K562 (cell line): ENCODE measurements around the gene IP6K1. TPM values are rescaled to one million over a fixed set of nuclear protein-coding genes. Genes with fewer than 3 reads are reported as not detected.
A peak's percentile ranks its signal among the peaks of the same experiment; 100 is the strongest.

Experiments
- ATAC-seq: fragments of 200-7000 bp; cut with Tn5 transposase; 3 replicates; pipeline ENCODE4 v1.9.1; 2020; ENCODE audit warnings: moderate library complexity
- BruUV-seq: library from RNA; stranded (reverse); fragments of 400-500 nt; replicated peaks from 2 replicates; lab custom pipeline; 2021; lab: Mats Ljungman, UMichigan
- CTCF ChIA-PET: fragments of 300-600 bp; formaldehyde crosslinking; extraction: SDS; loops from one replicate; lab custom pipeline; 2021; ENCODE audit warnings: low intra/inter-chr PET ratio; lab: Yijun Ruan, JAX
- POLR2A ChIA-PET: fragments of 300-600, 350-650 bp; sonication (Branson Sonifier 250); formaldehyde crosslinking; extraction: SDS; loops from one replicate; lab custom pipeline; 2021; ENCODE audit warnings: antibody characterized with exemption, inconsistent platforms; lab: Yijun Ruan, JAX
- DNase-seq, 4 experiments: peaks; one replicate each; pipeline versions ENCODE4 v3.0.0 to v3.0.0-alpha.2; 2011 to 2018; ENCODE audit warnings: low spot score in 3 of 4, mixed read lengths in 3 of 4; ENCODE audit errors: extremely low read depth in 1 of 4
- FAIRE-seq: peaks from 2 replicates; lab custom pipeline; 2011; peaks lifted over from hg19 to GRCh38; lab: Jason Lieb, UNC
- H2AFZ ChIP-seq: 2 replicates; pipeline ENCODE4 v1.6.0; 2011; ENCODE audit warnings: low read depth, low read length, control low read depth, inconsistent platforms
- H3K27ac ChIP-seq: fragments of 200-600 bp; 3 replicates; pipeline ENCODE4 v1.8.0; 2011; ENCODE audit warnings: low read depth, mild to moderate bottlenecking, control low read depth, inconsistent platforms, low read length, moderate library complexity, mixed read lengths; ENCODE audit errors: extremely low read depth
- H3K27me3 ChIP-seq, 2 experiments: fragments of 300-600 bp in 1 of 2; 2 replicates in 1 of 2; 3 replicates in 1 of 2; pipeline versions ENCODE4 v1.6.0 to v1.8.0; 2011; ENCODE audit warnings: inconsistent platforms in 2 of 2, low read length in 2 of 2, mild to moderate bottlenecking in 1 of 2, mixed read lengths in 1 of 2, moderate library complexity in 1 of 2; ENCODE audit not compliant: control insufficient read depth in 2 of 2, insufficient read depth in 2 of 2
- H3K36me3 ChIP-seq: fragments of 300-600 bp; 3 replicates; pipeline ENCODE4 v1.8.0; 2011; ENCODE audit warnings: mild to moderate bottlenecking, low read length, inconsistent platforms; ENCODE audit not compliant: control insufficient read depth, insufficient read depth
- H3K4me1 ChIP-seq, 2 experiments: fragments of 200-600 bp in 1 of 2; replicated peaks in 1 of 2; 2 replicates in 1 of 2; 3 replicates in 1 of 2; pipeline versions ENCODE4 v1.5.1 to v1.8.0; 2011; ENCODE audit warnings: inconsistent platforms in 2 of 2, low read length in 2 of 2, mild to moderate bottlenecking in 1 of 2, mixed read lengths in 1 of 2, moderate library complexity in 1 of 2; ENCODE audit not compliant: control insufficient read depth in 2 of 2, insufficient read depth in 2 of 2
- H3K4me2 ChIP-seq: 2 replicates; pipeline ENCODE4 v1.6.1; 2011; ENCODE audit warnings: low read length, control low read depth, inconsistent platforms, mixed read lengths; ENCODE audit not compliant: insufficient read depth
- H3K4me3 ChIP-seq: fragments of 200-600 bp; sonication (generic), shearing (Covaris generic); 2 replicates; pipeline ENCODE4 v1.5.1; 2016; ENCODE audit warnings: control low read depth, inconsistent platforms
- H3K79me2 ChIP-seq: fragments of 200-600 bp; 3 replicates; pipeline ENCODE4 v1.8.0; 2011; ENCODE audit warnings: low read length, inconsistent platforms; ENCODE audit not compliant: control insufficient read depth, insufficient read depth
- H3K9ac ChIP-seq, 2 experiments: 2 replicates each; pipeline versions ENCODE4 v1.6.0 to v1.6.1; 2011; ENCODE audit warnings: low read depth in 2 of 2, low read length in 2 of 2, control low read depth in 1 of 2, inconsistent platforms in 1 of 2, mild to moderate bottlenecking in 1 of 2, mixed read lengths in 1 of 2; ENCODE audit not compliant: insufficient read depth in 1 of 2
- H3K9me1 ChIP-seq: one replicate; pipeline ENCODE4 v1.6.0; 2011; ENCODE audit warnings: inconsistent platforms, mild to moderate bottlenecking, low read length, moderate library complexity; ENCODE audit not compliant: control insufficient read depth, insufficient read depth
- H3K9me3 ChIP-seq: replicated peaks from 2 replicates; pipeline ENCODE4 v1.5.1; 2011; ENCODE audit warnings: low read depth, low read length, inconsistent platforms; ENCODE audit not compliant: control insufficient read depth, insufficient read depth
- H4K20me1 ChIP-seq: replicated peaks from 2 replicates; pipeline ENCODE4 v1.6.1; 2011; ENCODE audit warnings: low read length, inconsistent platforms, mixed read lengths; ENCODE audit not compliant: control insufficient read depth, insufficient read depth
- ATF3 ChIP-seq, 2 experiments: fragments of 450-650 bp in 1 of 2; sonication (generic) in 1 of 2; formaldehyde crosslinking in 1 of 2; IDR thresholded peaks in 1 of 2; conservative IDR thresholded peaks in 1 of 2; 2 replicates each; pipeline versions ENCODE4 v1.6.1 to v1.8.1; 2016 to 2023; ENCODE audit warnings: mild to moderate bottlenecking in 2 of 2, moderate library complexity in 2 of 2, inconsistent platforms in 1 of 2, missing genetic modification reagents in 1 of 2
- CEBPG ChIP-seq, 3 experiments: fragments of 200-800 bp in 1 of 3; sonication (Bioruptor generic) in 1 of 3; sonication (generic) in 1 of 3; formaldehyde crosslinking in 1 of 3; IDR thresholded peaks in 2 of 3; conservative IDR thresholded peaks in 1 of 3; 2 replicates each; pipeline versions ENCODE4 v1.6.1 to v1.8.0; 2016 to 2022; ENCODE audit warnings: missing compliant biosample characterization in 2 of 3, missing genetic modification characterization in 2 of 3, mild to moderate bottlenecking in 1 of 3, missing genetic modification reagents in 1 of 3
- DDX20 ChIP-seq: fragments of 450-650 bp; IDR thresholded peaks from 2 replicates; pipeline ENCODE4 v1.6.1; 2016; ENCODE audit warnings: missing genetic modification characterization, low read depth, mild to moderate bottlenecking, missing compliant biosample characterization, moderate library complexity
- E2F3 ChIP-seq: fragments of 250-450 bp; sonication (Bioruptor Pico); IDR thresholded peaks from 2 replicates; pipeline ENCODE4 v1.4.0; 2020; ENCODE audit warnings: mild to moderate bottlenecking
- FOSL1 ChIP-seq: fragments of 200-800 bp; sonication (Bioruptor generic); conservative IDR thresholded peaks from 2 replicates; pipeline ENCODE4 v1.6.1; 2016; ENCODE audit warnings: missing genetic modification characterization, missing compliant biosample characterization
- HMG20A ChIP-seq: fragments of 450-650 bp; formaldehyde crosslinking; conservative IDR thresholded peaks from 2 replicates; pipeline ENCODE4 v1.4.0; 2020; ENCODE audit warnings: mild to moderate bottlenecking, mixed read lengths
- NR4A1 ChIP-seq, 2 experiments: fragments of 250-450 bp in 1 of 2; fragments of 450-650 bp in 1 of 2; sonication (Bioruptor Pico) in 1 of 2; IDR thresholded peaks; 2 replicates each; pipeline versions ENCODE4 v1.4.0 to v1.6.1; 2016 to 2020; ENCODE audit warnings: mild to moderate bottlenecking in 2 of 2, missing compliant biosample characterization in 1 of 2, missing genetic modification characterization in 1 of 2, moderate library complexity in 1 of 2
- POLR2AphosphoS5 ChIP-seq: IDR thresholded peaks from 2 replicates; pipeline ENCODE4 v1.6.1; 2011; ENCODE audit warnings: mild to moderate bottlenecking, low read depth, low read length, moderate library complexity; ENCODE audit not compliant: control insufficient read depth, insufficient read depth
- PURB ChIP-seq: sonication (generic); formaldehyde crosslinking; IDR thresholded peaks from 2 replicates; pipeline ENCODE4 v1.9.0; 2021; ENCODE audit warnings: low read depth, mild to moderate bottlenecking, missing genetic modification reagents
- SMAD2 ChIP-seq: fragments of 150-350 bp; IDR thresholded peaks from 2 replicates; pipeline ENCODE4 v1.6.1; 2014; ENCODE audit warnings: low read depth, mild to moderate bottlenecking, low read length
- STAT5B ChIP-seq: fragments of 250-450 bp; sonication (Bioruptor Pico); IDR thresholded peaks from 2 replicates; pipeline ENCODE4 v1.8.0; 2021; ENCODE audit warnings: mild to moderate bottlenecking, inconsistent platforms
- ZNF436 ChIP-seq: fragments of 250-450, 450-650 bp; sonication (Bioruptor Pico); formaldehyde crosslinking; IDR thresholded peaks from 2 replicates; pipeline ENCODE4 v1.7.0; 2020; ENCODE audit warnings: mild to moderate bottlenecking
- ZNF512 ChIP-seq: IDR thresholded peaks from 2 replicates; pipeline ENCODE4 v1.6.1; 2016; ENCODE audit warnings: missing genetic modification characterization, missing compliant biosample characterization
- WGBS: fragments of 100-300 bp; shearing (Covaris generic); methylation state at CpG from one replicate; pipeline ENCODE4 v1.1.6; 2016; ENCODE audit warnings: low coverage, mixed read lengths; ENCODE audit not compliant: insufficient coverage; ENCODE audit errors: missing lambda C conversion rate; 5-methylcytosine and 5-hydroxymethylcytosine counted together
- in situ Hi-C: fragments of 300-500 bp; cut with MboI; formaldehyde crosslinking; loops from 4 replicates; pipeline ENCODE4 v1.15.0; 2018; ENCODE audit warnings: inconsistent platforms, mixed read lengths
- intact Hi-C: fragments of 100-400 bp; cut with micrococcal nuclease; formaldehyde crosslinking; loops from 2 replicates; pipeline ENCODE4 v1.14.2; 2022
- polyA plus RNA-seq, 8 experiments: library from polyadenylated mRNA; depleted of rRNA in 4 of 8; stranded (reverse) in 5 of 8; unstranded in 3 of 8; fragments of >200 nt; fragmentation: Nextera tagmentation in 2 of 8; fragmentation: Illumina TruSeq in 1 of 8; extraction: Ambion mirVana in 2 of 8; extraction: Trizol in 1 of 8; gene quantifications; 2 replicates each; pipeline versions ENCODE4 v1.2.1 to v1.2.3, GENCODE V29; 2011 to 2014; ENCODE audit warnings: inconsistent platforms in 1 of 8, missing spikeins in 1 of 8
- total RNA-seq, 7 experiments: library from RNA; depleted of rRNA in 6 of 7; stranded (reverse); fragments of >200 nt in 6 of 7; fragmentation: Illumina TruSeq in 2 of 7; extraction: Trizol in 2 of 7; gene quantifications; 2 replicates each; pipeline versions ENCODE4 v1.2.1 to v1.2.3, GENCODE V29; 2011 to 2021; ENCODE audit warnings: low replicate concordance in 1 of 7
- TF ChIP-seq, protein P1 (sequence below): sonication (generic); formaldehyde crosslinking; IDR thresholded peaks from 2 replicates; pipeline ENCODE4 v1.8.1; 2023; ENCODE audit warnings: mild to moderate bottlenecking, missing genetic modification reagents
- TF ChIP-seq, protein P2 (sequence below): fragments of 250-450 bp; sonication (Bioruptor Pico); IDR thresholded peaks from 2 replicates; pipeline ENCODE4 v1.8.0; 2022; ENCODE audit warnings: inconsistent platforms, mild to moderate bottlenecking, moderate library complexity, borderline replicate concordance

The IP6K1 gene
- total and polyA plus RNA-seq, 9 of the 15 experiments (the other 6 are each of a cell fraction or from before 2014, with no cell fraction given), result 0.46 to 29.2 (median 13.1) TPM

DNA sequence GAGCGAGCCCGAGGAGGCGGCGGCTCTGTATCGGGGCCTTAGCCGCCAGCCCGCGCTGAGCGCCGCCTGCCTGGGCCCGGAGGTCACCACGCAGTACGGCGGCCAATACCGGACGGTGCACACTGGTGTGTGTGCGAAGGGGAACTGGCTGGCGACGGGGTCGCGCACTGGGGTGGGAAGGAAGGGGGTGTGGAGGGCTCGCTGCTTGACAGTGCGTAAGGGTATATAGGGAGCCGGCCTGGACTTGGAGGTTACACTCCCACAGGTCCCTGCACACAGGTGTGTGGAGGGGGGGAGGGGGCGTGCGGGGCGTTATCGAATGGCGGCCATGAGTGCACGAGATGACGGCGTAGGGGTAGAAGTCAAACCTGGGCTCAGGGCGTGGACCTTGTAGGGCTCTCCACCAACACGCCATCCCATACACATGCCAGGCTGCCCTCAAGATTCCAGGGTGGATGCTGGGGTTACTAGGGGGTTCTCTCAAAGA, 111.8 kb downstream of the IP6K1 start:
- POLR2A ChIA-PET, result no interaction called here
- TF ChIP-seq E2F3 (CRISPR knock-in tag), result no peak
- peak; percentile 28; the same call in 1 of the 2 replicates for TF ChIP-seq CEBPG (CRISPR knock-in tag; IDR thresholded peaks at IDR 0.05)
- TF ChIP-seq CEBPG (tag; conservative IDR thresholded peaks at IDR 0.05 in 1 of 2, IDR thresholded peaks at IDR 0.05 in 1 of 2), result no peak
- no peak for TF ChIP-seq DDX20 (tag)
- no peak for TF ChIP-seq HMG20A (CRISPR knock-in tag)
- TF ChIP-seq NR4A1 (CRISPR knock-in tag; IDR thresholded peaks at IDR 0.05), result no peak
- TF ChIP-seq NR4A1 (tag; IDR thresholded peaks at IDR 0.05), result no peak
- no peak for TF ChIP-seq PURB
- TF ChIP-seq STAT5B, result no peak
- no peak for TF ChIP-seq POLR2AphosphoS5
- TF ChIP-seq SMAD2, result no peak
- no peak for TF ChIP-seq ZNF436 (CRISPR knock-in tag)
- TF ChIP-seq, protein P1, sequence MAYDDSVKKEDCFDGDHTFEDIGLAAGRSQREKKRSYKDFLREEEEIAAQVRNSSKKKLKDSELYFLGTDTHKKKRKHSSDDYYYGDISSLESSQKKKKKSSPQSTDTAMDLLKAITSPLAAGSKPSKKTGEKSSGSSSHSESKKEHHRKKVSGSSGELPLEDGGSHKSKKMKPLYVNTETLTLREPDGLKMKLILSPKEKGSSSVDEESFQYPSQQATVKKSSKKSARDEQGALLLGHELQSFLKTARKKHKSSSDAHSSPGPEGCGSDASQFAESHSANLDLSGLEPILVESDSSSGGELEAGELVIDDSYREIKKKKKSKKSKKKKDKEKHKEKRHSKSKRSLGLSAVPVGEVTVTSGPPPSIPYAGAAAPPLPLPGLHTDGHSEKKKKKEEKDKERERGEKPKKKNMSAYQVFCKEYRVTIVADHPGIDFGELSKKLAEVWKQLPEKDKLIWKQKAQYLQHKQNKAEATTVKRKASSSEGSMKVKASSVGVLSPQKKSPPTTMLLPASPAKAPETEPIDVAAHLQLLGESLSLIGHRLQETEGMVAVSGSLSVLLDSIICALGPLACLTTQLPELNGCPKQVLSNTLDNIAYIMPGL (CRISPR knock-in tag), result no peak
- no peak for TF ChIP-seq ATF3 (IDR thresholded peaks at IDR 0.05)
- TF ChIP-seq ATF3 (CRISPR knock-in tag; conservative IDR thresholded peaks at IDR 0.05), result no peak
- TF ChIP-seq, protein P2, sequence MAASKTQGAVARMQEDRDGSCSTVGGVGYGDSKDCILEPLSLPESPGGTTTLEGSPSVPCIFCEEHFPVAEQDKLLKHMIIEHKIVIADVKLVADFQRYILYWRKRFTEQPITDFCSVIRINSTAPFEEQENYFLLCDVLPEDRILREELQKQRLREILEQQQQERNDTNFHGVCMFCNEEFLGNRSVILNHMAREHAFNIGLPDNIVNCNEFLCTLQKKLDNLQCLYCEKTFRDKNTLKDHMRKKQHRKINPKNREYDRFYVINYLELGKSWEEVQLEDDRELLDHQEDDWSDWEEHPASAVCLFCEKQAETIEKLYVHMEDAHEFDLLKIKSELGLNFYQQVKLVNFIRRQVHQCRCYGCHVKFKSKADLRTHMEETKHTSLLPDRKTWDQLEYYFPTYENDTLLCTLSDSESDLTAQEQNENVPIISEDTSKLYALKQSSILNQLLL (CRISPR knock-in tag), result no peak
- TF ChIP-seq ZNF512, result no peak
- no peak for TF ChIP-seq FOSL1 (tag)

More for the DNA sequence above, 111.8 kb downstream of the IP6K1 start:
- in situ Hi-C loops (loop anchor here (5.0 kb wide), 1 partner anchor 132 kb away; no protein-coding TSS in a partner anchor), intact Hi-C loops (loop anchor here (5.0 kb wide), 1 partner anchor 107 kb away; no protein-coding TSS in a partner anchor)
- DNase-seq (peak in 2 of 4 experiments; percentile 16 to 44), ATAC-seq (peak; percentile 71), FAIRE-seq (no peak)
- peaks cover 29% of the 10 kb centered on the region for H3K79me2 ChIP-seq
- CTCF ChIA-PET, result no interaction called here
- peak overlapping the region; percentile 95 for H3K4me2 ChIP-seq
- peaks cover 17 to 38% of the 10 kb centered on the region in 2 experiments; a peak in 4 of 5 replicates for H3K4me1 ChIP-seq
- peak overlapping the region; percentile 95 to 98 for H3K9ac ChIP-seq
- H3K4me3 ChIP-seq, result peak overlapping the region; percentile 81
- peak overlapping the region; percentile 81 for H2AFZ ChIP-seq
- no peaks in the 10 kb centered on the region for H3K9me3 ChIP-seq
- no peaks in the 10 kb centered on the region for H3K27me3 ChIP-seq
- H4K20me1 ChIP-seq, result no peaks in the 10 kb centered on the region; the same call in 1 of the 2 replicates
- peaks cover 46% of the 10 kb centered on the region; the same call in 2 of the 3 replicates for H3K36me3 ChIP-seq
- H3K27ac ChIP-seq, result peak overlapping the region; percentile 94
- H3K9me1 ChIP-seq, result peaks cover 2% of the 10 kb centered on the region
- BruUV-seq, result no TSS peak
- WGBS, result 0% methylated on average over 22 of the region's 34 CpGs
